ENCODE measurements around the gene WDTC1. TPM values are rescaled to one million over a fixed set of nuclear protein-coding genes. Genes with fewer than 3 reads are reported as not detected.
A peak's percentile ranks its signal among the peaks of the same experiment; 100 is the strongest.

Gene WDTC1
- total and polyA plus RNA-seq, 12 donors = 14.4 to 74.3 (median 61.6) TPM

- peak in 6 of 8 donors; percentile 20 to 51 (median 26) for ATAC-seq
- TF ChIP-seq CTCF (IDR thresholded peaks at IDR 0.05) = no peak
- intact Hi-C loops (cut with DNase I) = no loop called here
- Histone ChIP-seq H3K4me3 (peak within 1 kb of the TSS in 5 of 10 donors; percentile 3 to 60 (median 19)), H3K4me1 (peaks cover 0 to 34% (median 0%) of the 10 kb centered on the region in 9 donors), H3K27me3 (no peaks in the 10 kb centered on the region), H3K27ac (peak within 1 kb of the TSS in 3 of 10 donors; percentile 19 to 92 (median 67)), H3K36me3 (peaks cover 0 to 20% (median 2%) of the 10 kb centered on the region in 9 donors), H3K9me3 (no peaks in the 10 kb centered on the region)
- WGBS, 2 donors = 40 to 44% methylated on average over 22 of the region's 22 CpGs
- no peak for DNase-seq
Measured at GRCh38 chr1:27341525-27342252, 107.3 kb downstream of the WDTC1 start, which contains the start of gene SYTL1. Gene SYTL1, plus strand, starts transcription at chr1:27342022. Its CDS starts 3,313 bp downstream, at chr1:27345335.

GRCh38 chr1:27342391-27342777 is 108.0 kb downstream of the WDTC1 start:
- peak overlapping the region in 3 of 10 donors; percentile 3 to 60 (median 22) for H3K4me3 ChIP-seq
- H3K4me1 ChIP-seq = peaks cover 0 to 34% (median 0%) of the 10 kb centered on the region in 9 donors
- no peak for DNase-seq
- TF ChIP-seq CTCF (IDR thresholded peaks at IDR 0.05) = no peak
- ATAC-seq = peak in 5 of 8 donors; percentile 2 to 17 (median 7)
- intact Hi-C loops (cut with DNase I) = no loop called here
- H3K36me3 ChIP-seq = peaks cover 0 to 14% (median 0%) of the 10 kb centered on the region in 9 donors
- no peaks in the 10 kb centered on the region for H3K9me3 ChIP-seq
- H3K27me3 ChIP-seq = no peaks in the 10 kb centered on the region
- H3K27ac ChIP-seq = peak overlapping the region in 2 of 10 donors; percentile 67 to 92
- 84 to 91% methylated on average over 8 of the region's 8 CpGs for WGBS, 2 donors

GRCh38 chr1:27342778-27343638 is 108.6 kb downstream of the WDTC1 start:
- peaks cover 0 to 34% (median 0%) of the 10 kb centered on the region in 9 donors for H3K4me1 ChIP-seq
- H3K9me3 ChIP-seq = no peaks in the 10 kb centered on the region
- 61% methylated on average over 31 of the region's 31 CpGs for WGBS, 2 donors
- ATAC-seq (peak; percentile 30 to 79 (median 50)), DNase-seq (no peak)
- peak overlapping the region in 5 of 10 donors; percentile 3 to 60 (median 9) for H3K4me3 ChIP-seq
- no peak for TF ChIP-seq CTCF (IDR thresholded peaks at IDR 0.05)
- peak overlapping the region in 4 of 10 donors; percentile 19 to 92 (median 63) for H3K27ac ChIP-seq
- peaks cover 0 to 8% (median 0%) of the 10 kb centered on the region in 9 donors for H3K36me3 ChIP-seq
- H3K27me3 ChIP-seq = no peaks in the 10 kb centered on the region
- intact Hi-C loops (cut with DNase I) = no loop called here

- peaks cover 0 to 34% (median 0%) of the 10 kb centered on the region in 9 donors for H3K4me1 ChIP-seq
- TF ChIP-seq CTCF (IDR thresholded peaks at IDR 0.05) = no peak
- peaks cover 0 to 8% (median 0%) of the 10 kb centered on the region in 9 donors for H3K36me3 ChIP-seq
- H3K27me3 ChIP-seq = no peaks in the 10 kb centered on the region
- DNase-seq = no peak
- peak overlapping the region in 1 of 10 donors; percentile 60 for H3K4me3 ChIP-seq
- peak overlapping the region in 1 of 10 donors; percentile 92 for H3K27ac ChIP-seq
- intact Hi-C loops (cut with DNase I) = no loop called here
- no peaks in the 10 kb centered on the region for H3K9me3 ChIP-seq
- 79 to 83% methylated on average over 5 of the region's 5 CpGs for WGBS, 2 donors
- ATAC-seq = no peak
Measured at GRCh38 chr1:27343639-27344025, 109.2 kb downstream of the WDTC1 start.
